ENCODE results near the gene PACSIN2. TPM values are rescaled to one million over a fixed set of nuclear protein-coding genes. Genes with fewer than 3 reads are reported as not detected.

Gene PACSIN2
- total RNA-seq, 2 donors from 2014 or later = 78.0 to 87.1 TPM

- DNase-seq (ENCODE audit: low spot score) = no peak
- intact Hi-C loops (cut with DNase I) = no loop called here
- H3K4me3 ChIP-seq = no peak overlapping the region
- peak overlapping the region; percentile 71 to 93 for H3K27ac ChIP-seq
- peaks cover 21% of the 10 kb centered on the region for H3K4me1 ChIP-seq (replicated peaks)
- H3K9me3 ChIP-seq = no peaks in the 10 kb centered on the region
- 74% methylated on average over 5 of the region's 5 CpGs for WGBS
- H3K36me3 ChIP-seq = no peaks in the 10 kb centered on the region
- H3K27me3 ChIP-seq (replicated peaks; ENCODE audit: insufficient read depth) = no peaks in the 10 kb centered on the region
- TF ChIP-seq, protein P1, sequence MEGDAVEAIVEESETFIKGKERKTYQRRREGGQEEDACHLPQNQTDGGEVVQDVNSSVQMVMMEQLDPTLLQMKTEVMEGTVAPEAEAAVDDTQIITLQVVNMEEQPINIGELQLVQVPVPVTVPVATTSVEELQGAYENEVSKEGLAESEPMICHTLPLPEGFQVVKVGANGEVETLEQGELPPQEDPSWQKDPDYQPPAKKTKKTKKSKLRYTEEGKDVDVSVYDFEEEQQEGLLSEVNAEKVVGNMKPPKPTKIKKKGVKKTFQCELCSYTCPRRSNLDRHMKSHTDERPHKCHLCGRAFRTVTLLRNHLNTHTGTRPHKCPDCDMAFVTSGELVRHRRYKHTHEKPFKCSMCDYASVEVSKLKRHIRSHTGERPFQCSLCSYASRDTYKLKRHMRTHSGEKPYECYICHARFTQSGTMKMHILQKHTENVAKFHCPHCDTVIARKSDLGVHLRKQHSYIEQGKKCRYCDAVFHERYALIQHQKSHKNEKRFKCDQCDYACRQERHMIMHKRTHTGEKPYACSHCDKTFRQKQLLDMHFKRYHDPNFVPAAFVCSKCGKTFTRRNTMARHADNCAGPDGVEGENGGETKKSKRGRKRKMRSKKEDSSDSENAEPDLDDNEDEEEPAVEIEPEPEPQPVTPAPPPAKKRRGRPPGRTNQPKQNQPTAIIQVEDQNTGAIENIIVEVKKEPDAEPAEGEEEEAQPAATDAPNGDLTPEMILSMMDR (IDR thresholded peaks at IDR 0.05) = no peak
- TF ChIP-seq POLR2A (IDR thresholded peaks at IDR 0.05) (no peak), POLR2AphosphoS5 (IDR thresholded peaks at IDR 0.05) (no peak)
Observed at GRCh38 chr22:42945736-42946135, 69.2 kb downstream of the PACSIN2 start.

- Histone ChIP-seq H3K4me1 (replicated peaks) (peaks cover 28% of the 10 kb centered on the region), H3K27me3 (replicated peaks; ENCODE audit: insufficient read depth) (no peaks in the 10 kb centered on the region), H3K36me3 (no peaks in the 10 kb centered on the region), H3K4me3 (no peak overlapping the region), H3K9me3 (no peaks in the 10 kb centered on the region), H3K27ac (peak overlapping the region; percentile 71 to 93)
- DNase-seq (ENCODE audit: low spot score) = no peak
- WGBS = 88% methylated on average over 9 of the region's 9 CpGs
- intact Hi-C loops (cut with DNase I) = no loop called here
- TF ChIP-seq POLR2AphosphoS5 (IDR thresholded peaks at IDR 0.05) = no peak
- TF ChIP-seq, protein P1 (IDR thresholded peaks at IDR 0.05) = no peak
- no peak for TF ChIP-seq POLR2A (IDR thresholded peaks at IDR 0.05)
Observed at GRCh38 chr22:42945027-42945426, 69.9 kb downstream of the PACSIN2 start.

DNA sequence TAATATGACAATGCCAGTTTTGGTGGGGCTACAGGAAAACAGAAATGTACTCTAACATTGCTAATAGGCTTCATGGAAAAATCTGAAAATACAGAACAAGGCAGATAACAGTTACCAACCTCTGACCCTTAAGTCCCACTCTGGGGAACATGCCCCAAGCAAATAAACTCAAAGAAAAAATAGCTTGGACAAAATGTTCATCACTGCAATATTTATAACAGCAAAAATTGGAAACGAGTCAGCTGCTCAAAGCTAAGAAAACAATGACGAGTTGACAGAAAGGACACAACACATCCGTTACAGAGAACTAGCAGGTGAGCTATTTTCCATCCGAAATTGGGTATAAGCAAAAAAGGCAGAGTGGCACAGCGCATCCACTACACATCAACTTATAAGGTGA lies 70.5 kb downstream of the PACSIN2 start:
- peaks cover 32% of the 10 kb centered on the region for H3K4me1 ChIP-seq (replicated peaks)
- intact Hi-C loops (cut with DNase I) = no loop called here
- no peaks in the 10 kb centered on the region for H3K9me3 ChIP-seq
- whole genome bisulfite sequencing = 51% methylated on average over 5 of the region's 5 CpGs
- H3K4me3 ChIP-seq = no peak overlapping the region
- TF ChIP-seq POLR2AphosphoS5 (IDR thresholded peaks at IDR 0.05) (peak; percentile 81), POLR2A (IDR thresholded peaks at IDR 0.05) (no peak)
- TF ChIP-seq, protein P1 (IDR thresholded peaks at IDR 0.05) = no peak
- no peak for DNase-seq (ENCODE audit: low spot score)
- no peaks in the 10 kb centered on the region for H3K27me3 ChIP-seq (replicated peaks; ENCODE audit: insufficient read depth)
- H3K36me3 ChIP-seq = no peaks in the 10 kb centered on the region
- peak overlapping the region; percentile 71 to 93 for H3K27ac ChIP-seq

DNA sequence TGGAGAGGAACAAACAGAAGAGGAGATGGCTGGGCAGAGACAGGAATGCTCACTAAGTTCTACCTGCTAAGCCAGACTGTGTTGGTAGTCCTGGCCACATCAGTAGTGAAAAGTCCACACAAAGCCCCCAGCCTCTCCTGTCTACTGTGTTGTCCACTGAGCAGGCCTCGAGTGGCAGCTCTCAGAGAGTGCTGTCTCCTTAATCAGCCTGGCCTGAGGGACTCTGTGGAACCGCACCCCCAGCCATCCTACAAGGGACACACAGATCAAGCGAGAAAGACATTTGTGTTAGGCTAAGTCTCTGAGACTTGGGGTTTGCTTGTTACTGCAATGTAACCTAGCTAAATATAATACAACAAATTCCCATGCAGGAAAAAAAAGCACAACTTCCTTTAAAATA lies 71.0 kb downstream of the PACSIN2 start:
- no peaks in the 10 kb centered on the region for H3K9me3 ChIP-seq
- intact Hi-C loops (cut with DNase I) = no loop called here
- TF ChIP-seq, protein P1 (IDR thresholded peaks at IDR 0.05) = no peak
- no peak for TF ChIP-seq POLR2A (IDR thresholded peaks at IDR 0.05)
- no peak for TF ChIP-seq POLR2AphosphoS5 (IDR thresholded peaks at IDR 0.05)
- 78% methylated on average over 3 of the region's 3 CpGs for WGBS
- peak overlapping the region; percentile 71 to 93 for H3K27ac ChIP-seq
- peaks cover 35% of the 10 kb centered on the region for H3K4me1 ChIP-seq (replicated peaks)
- DNase-seq (ENCODE audit: low spot score) = no peak
- no peak overlapping the region for H3K4me3 ChIP-seq
- H3K36me3 ChIP-seq = no peaks in the 10 kb centered on the region
- H3K27me3 ChIP-seq (replicated peaks; ENCODE audit: insufficient read depth) = no peaks in the 10 kb centered on the region

GRCh38 chr22:42942351-42942750 lies 72.6 kb downstream of the PACSIN2 start:
- intact Hi-C loops (cut with DNase I) = no loop called here
- H3K4me3 ChIP-seq = no peak overlapping the region
- H3K4me1 ChIP-seq (replicated peaks) = peaks cover 46% of the 10 kb centered on the region
- WGBS = 15% methylated on average over 2 of the region's 2 CpGs
- peak overlapping the region; percentile 71 to 93 for H3K27ac ChIP-seq
- TF ChIP-seq, protein P1 (IDR thresholded peaks at IDR 0.05) = no peak
- peak; percentile 49 for TF ChIP-seq POLR2AphosphoS5 (IDR thresholded peaks at IDR 0.05)
- no peaks in the 10 kb centered on the region for H3K36me3 ChIP-seq
- H3K27me3 ChIP-seq (replicated peaks; ENCODE audit: insufficient read depth) = no peaks in the 10 kb centered on the region
- H3K9me3 ChIP-seq = no peaks in the 10 kb centered on the region
- no peak for DNase-seq (ENCODE audit: low spot score)
